GM12878 (cell line): ENCODE data around the gene GUCA1A. TPM values are rescaled to one million over a fixed set of nuclear protein-coding genes. Genes with fewer than 3 reads are reported as not detected.
A peak's percentile ranks its signal among the peaks of the same experiment; 100 is the strongest.
"Not testable (repeated sequence)": the region's sequence is repeated elsewhere in the genome, so short reads cannot be mapped to it uniquely, and the experiment has no call there.

Experiments used
- ATAC-seq: fragments of 200-7000 bp; cut with Tn5 transposase; 3 replicates; pipeline ENCODE4 v1.9.1; 2020; ENCODE audit warnings: mild to moderate bottlenecking, moderate library complexity
- BruUV-seq: library from RNA; stranded (reverse); fragments of 400-500 nt; replicated peaks from 2 replicates; lab custom pipeline; 2021; lab: Mats Ljungman, UMichigan
- CTCF ChIA-PET: fragments of 300-600 bp; sonication (Branson Sonifier 250); formaldehyde crosslinking; extraction: SDS; loops from one replicate; lab custom pipeline; 2021; ENCODE audit warnings: inconsistent platforms; lab: Yijun Ruan, JAX
- POLR2A ChIA-PET: fragments of 350-600 bp; formaldehyde crosslinking; extraction: SDS; loops from one replicate; lab custom pipeline; 2021; ENCODE audit warnings: inconsistent platforms; lab: Charles Lee
- RAD21 ChIA-PET: fragments of 300-600 bp; sonication (Branson Sonifier 250); formaldehyde crosslinking; loops from one replicate; lab custom pipeline; 2023; ENCODE audit warnings: antibody characterized with exemption; ENCODE audit not compliant: unreplicated experiment; lab: Charles Lee
- SMC1A ChIA-PET: fragments of 300-600 bp; sonication (Branson Sonifier 250); formaldehyde crosslinking; loops from one replicate; lab custom pipeline; 2023; ENCODE audit not compliant: unreplicated experiment, uncharacterized antibody; lab: Charles Lee
- DNase-seq: peaks from one replicate; pipeline ENCODE4 v3.0.0-alpha.2; 2011; ENCODE audit warnings: low read depth, low spot score
- FAIRE-seq: peaks from 3 replicates; lab custom pipeline; 2011; peaks lifted over from hg19 to GRCh38; lab: Jason Lieb, UNC
- H2AFZ ChIP-seq: 2 replicates; pipeline ENCODE4 v1.6.0; 2011; ENCODE audit warnings: low read depth, low read length, control low read depth; ENCODE audit not compliant: control insufficient read depth
- H3K27ac ChIP-seq: 2 replicates; pipeline ENCODE4 v1.5.1; 2011; ENCODE audit warnings: control low read depth; ENCODE audit not compliant: control insufficient read depth, insufficient read depth
- H3K27me3 ChIP-seq, 2 experiments: replicated peaks in 1 of 2; 2 replicates each; pipeline versions ENCODE4 v1.6.0 to v1.6.1; 2011; ENCODE audit warnings: low read length in 1 of 2; ENCODE audit not compliant: control insufficient read depth in 2 of 2, insufficient read depth in 2 of 2
- H3K36me3 ChIP-seq, 2 experiments: 2 replicates each; pipeline ENCODE4 v1.5.1; 2011; ENCODE audit warnings: low read length in 1 of 2; ENCODE audit not compliant: control insufficient read depth in 2 of 2, insufficient read depth in 2 of 2
- H3K4me1 ChIP-seq: 2 replicates; pipeline ENCODE4 v1.6.1; 2011; ENCODE audit warnings: mild to moderate bottlenecking, low read length, moderate library complexity, mixed read lengths; ENCODE audit not compliant: control insufficient read depth, insufficient read depth
- H3K4me2 ChIP-seq: 2 replicates; pipeline ENCODE4 v1.6.0; 2011; ENCODE audit warnings: control low read depth; ENCODE audit not compliant: control insufficient read depth, insufficient read depth
- H3K4me3 ChIP-seq: fragments of 200-600 bp; sonication (generic); 2 replicates; pipeline ENCODE4 v1.5.1; 2016
- H3K79me2 ChIP-seq: 2 replicates; pipeline ENCODE4 v1.6.0; 2011; ENCODE audit warnings: low read length; ENCODE audit not compliant: control insufficient read depth, insufficient read depth
- H3K9ac ChIP-seq: 2 replicates; pipeline ENCODE4 v1.8.0; 2011; ENCODE audit warnings: low read length, control low read depth, mixed read lengths; ENCODE audit not compliant: control insufficient read depth, insufficient read depth
- H3K9me3 ChIP-seq: replicated peaks from 3 replicates; pipeline ENCODE4 v1.5.1; 2011; ENCODE audit warnings: mild to moderate bottlenecking, low read length; ENCODE audit not compliant: control insufficient read depth, insufficient read depth
- H4K20me1 ChIP-seq: 2 replicates; pipeline ENCODE4 v1.6.0; 2011; ENCODE audit not compliant: control insufficient read depth, insufficient read depth
- MYC ChIP-seq: IDR thresholded peaks from 2 replicates; pipeline ENCODE4 v1.6.1; 2011; ENCODE audit warnings: mild to moderate bottlenecking, low read length, moderate library complexity, inconsistent platforms; ENCODE audit not compliant: insufficient read depth, insufficient replicate concordance, insufficient read length, severe bottlenecking
- NR2F1 ChIP-seq: fragments of 450-650 bp; conservative IDR thresholded peaks from 2 replicates; pipeline ENCODE4 v1.6.1; 2017; ENCODE audit warnings: mild to moderate bottlenecking
- PAX8 ChIP-seq: fragments of 450-650 bp; IDR thresholded peaks from 2 replicates; pipeline ENCODE4 v1.6.1; 2017; ENCODE audit warnings: mild to moderate bottlenecking, moderate library complexity
- SMARCA5 ChIP-seq: fragments of 450-650 bp; IDR thresholded peaks from 2 replicates; pipeline ENCODE4 v1.6.1; 2017; ENCODE audit warnings: mild to moderate bottlenecking
- STAT3 ChIP-seq: IDR thresholded peaks from 2 replicates; pipeline ENCODE4 v1.6.1; 2011; ENCODE audit warnings: low read depth, low read length, improper control_type of control experiment
- WGBS: methylation state at CpG from one replicate; pipeline ENCODE4 v1.1.6; 2016; ENCODE audit warnings: low lambda C conversion rate; ENCODE audit not compliant: insufficient replicate concordance, insufficient coverage; ENCODE audit errors: missing lambda C conversion rate; 5-methylcytosine and 5-hydroxymethylcytosine counted together
- in situ Hi-C: fragments of 300-500 bp; cut with MboI; formaldehyde crosslinking; loops from 9 replicates; pipeline ENCODE4 v1.14.3; 2018; ENCODE audit warnings: mixed read lengths
- intact Hi-C: fragments of 100-400 bp; cut with micrococcal nuclease; formaldehyde crosslinking; loops from one replicate; pipeline ENCODE4 v1.14.2; 2022; ENCODE audit not compliant: unreplicated experiment
- polyA plus RNA-seq, 11 experiments: library from polyadenylated mRNA; depleted of rRNA in 4 of 11; unstranded in 6 of 11; stranded (reverse) in 5 of 11; fragments of >200 nt; fragmentation: Nextera tagmentation in 4 of 11; fragmentation: Illumina TruSeq in 1 of 11; extraction: Ambion mirVana in 4 of 11; extraction: Trizol in 1 of 11; gene quantifications; 1 replicate in 1 of 11; 2 replicates in 10 of 11; pipeline versions ENCODE4 v1.2.1 to v1.2.3, GENCODE V29; 2011 to 2016; ENCODE audit warnings: inconsistent platforms in 2 of 11, missing spikeins in 2 of 11, low read depth in 1 of 11
- total RNA-seq, 4 experiments: library from RNA; depleted of rRNA in 3 of 4; stranded (reverse); fragments of >200 nt in 3 of 4; fragmentation: Illumina TruSeq in 1 of 4; extraction: Trizol in 1 of 4; gene quantifications; 2 replicates each; pipeline versions ENCODE4 v1.2.1 to v1.2.3, GENCODE V29; 2013 to 2021
- TF ChIP-seq, protein P1 (sequence below): fragments of 450-650 bp; IDR thresholded peaks from 2 replicates; pipeline ENCODE4 v1.6.1; 2016; ENCODE audit warnings: mild to moderate bottlenecking
- TF ChIP-seq, protein P2 (sequence below): IDR thresholded peaks from 2 replicates; pipeline ENCODE4 v1.6.1; 2011; ENCODE audit warnings: mild to moderate bottlenecking, low read depth, low read length, moderate library complexity; ENCODE audit not compliant: insufficient replicate concordance
- TF ChIP-seq, protein P3 (sequence below): IDR thresholded peaks from 2 replicates; pipeline ENCODE4 v1.6.1; 2011; ENCODE audit warnings: borderline replicate concordance, low read depth, mild to moderate bottlenecking, moderate library complexity, mixed read lengths, low read length; ENCODE audit not compliant: insufficient read depth; ENCODE audit errors: extremely low read length

GUCA1A gene
- total and polyA plus RNA-seq, 10 of the 15 experiments (the other 5 are each of a cell fraction or from before 2014, with no cell fraction given) = not detected

DNA sequence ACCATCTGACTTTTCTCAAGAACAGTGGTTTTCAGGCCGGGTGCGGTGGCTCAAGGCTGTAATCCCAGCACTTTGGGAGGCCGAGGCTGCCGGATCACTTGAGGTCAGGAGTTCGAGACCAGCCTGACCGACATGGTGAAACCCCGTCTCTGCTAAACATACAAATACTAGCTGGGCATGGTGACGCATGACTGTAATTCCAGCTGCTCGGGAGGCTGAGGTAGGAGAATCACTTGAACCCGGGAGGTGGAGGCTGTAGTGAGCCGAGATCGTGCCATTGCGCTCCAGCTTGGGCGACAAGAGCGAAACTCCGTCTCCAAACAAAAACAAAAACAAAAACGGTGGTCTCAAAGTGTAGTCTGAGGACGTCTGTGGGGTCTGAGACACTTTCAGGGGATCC, 43.3 kb downstream of the GUCA1A start:
- TF ChIP-seq, protein P1, sequence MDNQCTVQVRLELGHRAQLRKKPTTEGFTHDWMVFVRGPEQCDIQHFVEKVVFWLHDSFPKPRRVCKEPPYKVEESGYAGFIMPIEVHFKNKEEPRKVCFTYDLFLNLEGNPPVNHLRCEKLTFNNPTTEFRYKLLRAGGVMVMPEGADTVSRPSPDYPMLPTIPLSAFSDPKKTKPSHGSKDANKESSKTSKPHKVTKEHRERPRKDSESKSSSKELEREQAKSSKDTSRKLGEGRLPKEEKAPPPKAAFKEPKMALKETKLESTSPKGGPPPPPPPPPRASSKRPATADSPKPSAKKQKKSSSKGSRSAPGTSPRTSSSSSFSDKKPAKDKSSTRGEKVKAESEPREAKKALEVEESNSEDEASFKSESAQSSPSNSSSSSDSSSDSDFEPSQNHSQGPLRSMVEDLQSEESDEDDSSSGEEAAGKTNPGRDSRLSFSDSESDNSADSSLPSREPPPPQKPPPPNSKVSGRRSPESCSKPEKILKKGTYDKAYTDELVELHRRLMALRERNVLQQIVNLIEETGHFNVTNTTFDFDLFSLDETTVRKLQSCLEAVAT = peak; percentile 85
- SMC1A ChIA-PET = interaction anchor here (1.1 to 1.2 kb wide), 5 partner anchors 13 to 295 kb away, joined by 3 to 5 read pairs (median 4); partner anchors contain the start of genes BYSL and MED20
- in situ Hi-C loops, DNase-seq, BruUV-seq, ATAC-seq, H4K20me1 ChIP-seq, H2AFZ ChIP-seq, H3K9me3 ChIP-seq, H3K27me3 ChIP-seq, FAIRE-seq, H3K27ac ChIP-seq, H3K9ac ChIP-seq, H3K36me3 ChIP-seq: not testable (repeated sequence)
- peak overlapping the region; percentile 85 for H3K4me3 ChIP-seq
- intact Hi-C loops = loop anchor here (2.0 to 5.0 kb wide), 2 partner anchors 296 to 331 kb away; partner anchors contain the start of genes BYSL and MED20
- POLR2A ChIA-PET = interaction anchor here (0.5 to 1.2 kb wide), 5 partner anchors 8 to 716 kb away, joined by 3 to 7 read pairs (median 4); partner anchors contain the start of genes BYSL and MED20
- CTCF ChIA-PET = interaction anchor here (0.6 to 7.8 kb wide), 12 partner anchors 9 to 430 kb away, joined by 3 to 68 read pairs (median 6); partner anchors contain the start of genes BYSL and MED20
- H3K4me2 ChIP-seq = peak overlapping the region; percentile 45; the same call in 1 of the 2 replicates
- peaks cover 12% of the 10 kb centered on the region for H3K79me2 ChIP-seq
- WGBS = 85% methylated on average over 18 of the region's 18 CpGs
- RAD21 ChIA-PET = interaction anchor here (0.8 to 4.6 kb wide), 5 partner anchors 172 to 331 kb away, joined by 3 to 28 read pairs (median 3); partner anchors contain the start of genes BYSL and MED20
- peaks cover 14% of the 10 kb centered on the region; the same call in 1 of the 2 replicates for H3K4me1 ChIP-seq

DNA sequence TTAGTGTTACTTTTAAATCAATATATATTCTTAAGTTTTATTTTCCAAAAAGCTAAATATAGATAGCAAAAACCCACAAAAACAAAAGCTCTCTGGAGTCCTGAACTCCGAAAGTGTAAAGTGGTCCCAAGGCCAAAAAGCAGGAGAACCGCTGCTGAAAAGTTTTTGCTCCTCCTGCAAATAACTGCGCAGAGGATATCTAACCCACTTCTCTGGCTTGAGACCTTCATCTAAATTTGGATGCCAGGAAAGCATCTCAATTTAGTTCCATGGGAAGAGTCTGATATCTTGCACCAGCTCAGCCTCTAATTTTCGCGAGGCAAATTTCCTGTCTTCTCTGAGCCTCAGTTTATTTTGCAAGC, 44.0 kb downstream of the GUCA1A start:
- 4% methylated on average over 5 of the region's 5 CpGs for WGBS
- Histone ChIP-seq H2AFZ (peak overlapping the region; percentile 75), H3K4me3 (peak overlapping the region; percentile 85), H3K27ac (peak overlapping the region; percentile 65), H3K79me2 (peaks cover 12% of the 10 kb centered on the region), H3K4me1 (peaks cover 9% of the 10 kb centered on the region; the same call in 1 of the 2 replicates), H3K9ac (peak overlapping the region; percentile 79), H4K20me1 (no peaks in the 10 kb centered on the region), H3K36me3 (peaks cover 0 to 7% of the 10 kb centered on the region in 2 experiments; a peak in 1 of 4 replicates), H3K4me2 (peak overlapping the region; percentile 70), H3K27me3 (no peaks in the 10 kb centered on the region), H3K9me3 (no peaks in the 10 kb centered on the region)
- FAIRE-seq (no peak), DNase-seq (no peak), ATAC-seq (no peak)
- ChIA-PET CTCF (interaction anchor here (0.8 to 7.8 kb wide), 10 partner anchors 8 to 431 kb away, joined by 3 to 68 read pairs (median 6); partner anchors contain the start of genes BYSL and MED20), SMC1A (interaction anchor here (1.1 to 1.2 kb wide), 5 partner anchors 13 to 296 kb away, joined by 3 to 5 read pairs (median 4); partner anchors contain the start of genes BYSL and MED20), RAD21 (interaction anchor here (0.8 to 4.6 kb wide), 5 partner anchors 172 to 331 kb away, joined by 3 to 28 read pairs (median 3); partner anchors contain the start of genes BYSL and MED20), POLR2A (interaction anchor here (0.5 to 1.1 kb wide), 3 partner anchors 257 to 717 kb away, joined by 3 to 4 read pairs (median 4); no protein-coding TSS in a partner anchor)
- in situ Hi-C loops = no loop called here
- BruUV-seq = no TSS peak
- intact Hi-C loops = loop anchor here (2.0 to 5.0 kb wide), 2 partner anchors 296 to 330 kb away; partner anchors contain the start of genes BYSL and MED20
- TF ChIP-seq, protein P2, sequence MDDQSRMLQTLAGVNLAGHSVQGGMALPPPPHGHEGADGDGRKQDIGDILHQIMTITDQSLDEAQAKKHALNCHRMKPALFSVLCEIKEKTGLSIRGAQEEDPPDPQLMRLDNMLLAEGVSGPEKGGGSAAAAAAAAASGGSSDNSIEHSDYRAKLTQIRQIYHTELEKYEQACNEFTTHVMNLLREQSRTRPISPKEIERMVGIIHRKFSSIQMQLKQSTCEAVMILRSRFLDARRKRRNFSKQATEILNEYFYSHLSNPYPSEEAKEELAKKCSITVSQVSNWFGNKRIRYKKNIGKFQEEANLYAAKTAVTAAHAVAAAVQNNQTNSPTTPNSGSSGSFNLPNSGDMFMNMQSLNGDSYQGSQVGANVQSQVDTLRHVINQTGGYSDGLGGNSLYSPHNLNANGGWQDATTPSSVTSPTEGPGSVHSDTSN = no peak
- TF ChIP-seq PAX8 = no peak
- no peak for TF ChIP-seq SMARCA5
- TF ChIP-seq NR2F1 = no peak
- TF ChIP-seq, protein P3, sequence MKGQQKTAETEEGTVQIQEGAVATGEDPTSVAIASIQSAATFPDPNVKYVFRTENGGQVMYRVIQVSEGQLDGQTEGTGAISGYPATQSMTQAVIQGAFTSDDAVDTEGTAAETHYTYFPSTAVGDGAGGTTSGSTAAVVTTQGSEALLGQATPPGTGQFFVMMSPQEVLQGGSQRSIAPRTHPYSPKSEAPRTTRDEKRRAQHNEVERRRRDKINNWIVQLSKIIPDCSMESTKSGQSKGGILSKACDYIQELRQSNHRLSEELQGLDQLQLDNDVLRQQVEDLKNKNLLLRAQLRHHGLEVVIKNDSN = no peak
- TF ChIP-seq STAT3 = no peak
- TF ChIP-seq MYC = no peak
